GM19328 (cell line): ENCODE results near the gene OR6S1.
"Not testable (repeated sequence)": the region's sequence is repeated elsewhere in the genome, so short reads cannot be mapped to it uniquely, and the experiment has no call there.

Source experiments
- ATAC-seq: cut with Tn5 transposase; IDR thresholded peaks from one replicate; pipeline ENCODE4 v1.9.1; 2021; ENCODE audit warnings: mild to moderate bottlenecking, moderate library complexity; ENCODE audit not compliant: unreplicated experiment

The OR6S1 gene

DNA sequence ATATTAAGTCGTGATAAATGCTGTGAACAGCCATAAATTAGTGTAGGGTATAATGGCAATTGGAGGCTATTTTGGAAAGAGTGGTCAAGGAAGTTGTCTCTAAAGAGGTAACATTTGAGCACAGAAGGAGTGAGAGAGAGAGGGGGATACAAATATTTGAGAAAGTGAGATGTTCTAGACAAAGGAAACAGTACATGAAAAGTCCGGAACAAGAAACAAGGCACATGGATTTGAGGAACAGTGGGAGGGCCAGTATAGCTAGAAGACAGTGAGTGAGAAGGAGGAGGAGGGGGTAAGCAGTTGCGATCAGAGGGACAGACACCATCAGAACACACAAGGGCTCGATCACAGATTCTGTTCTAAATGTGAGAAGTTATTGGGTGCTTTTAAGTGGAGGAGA, 30.2 kb downstream of the OR6S1 start:
- no peak for ATAC-seq

DNA sequence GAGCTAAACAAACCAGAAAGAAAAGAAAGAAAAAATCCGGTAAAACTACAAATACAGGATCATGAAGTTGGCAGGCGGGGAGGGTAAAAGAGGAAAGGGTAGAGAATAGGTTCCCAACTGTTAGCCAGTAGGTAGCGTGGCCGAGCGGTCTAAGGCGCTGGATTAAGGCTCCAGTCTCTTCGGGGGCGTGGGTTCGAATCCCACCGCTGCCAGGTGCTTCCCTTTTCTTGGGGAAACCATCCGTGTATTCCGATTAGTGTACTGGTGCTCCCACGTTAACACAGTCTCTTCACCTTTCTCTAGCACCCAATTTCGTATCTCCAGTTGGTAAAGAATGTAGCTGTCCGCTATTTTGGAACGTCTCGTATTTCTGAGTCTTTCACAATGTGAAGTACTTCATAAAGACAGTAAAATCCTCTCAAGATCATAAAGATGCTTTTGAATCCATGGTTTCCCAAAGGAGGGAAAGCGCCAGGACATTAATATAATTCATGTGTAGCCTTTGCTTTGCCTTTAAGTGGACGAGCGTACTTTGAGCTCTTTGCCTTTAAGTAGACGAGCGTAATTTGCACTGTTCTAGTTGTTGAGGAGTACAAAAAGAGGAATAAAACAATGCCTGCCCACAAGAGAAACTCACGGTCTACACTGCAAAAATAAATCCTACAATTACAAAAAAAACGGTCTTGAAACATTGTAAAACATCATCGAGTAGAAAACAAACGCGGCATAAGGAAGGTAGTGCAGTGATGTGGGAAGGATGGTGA, 31.3 kb downstream of the OR6S1 start:
- ATAC-seq, result no peak

DNA sequence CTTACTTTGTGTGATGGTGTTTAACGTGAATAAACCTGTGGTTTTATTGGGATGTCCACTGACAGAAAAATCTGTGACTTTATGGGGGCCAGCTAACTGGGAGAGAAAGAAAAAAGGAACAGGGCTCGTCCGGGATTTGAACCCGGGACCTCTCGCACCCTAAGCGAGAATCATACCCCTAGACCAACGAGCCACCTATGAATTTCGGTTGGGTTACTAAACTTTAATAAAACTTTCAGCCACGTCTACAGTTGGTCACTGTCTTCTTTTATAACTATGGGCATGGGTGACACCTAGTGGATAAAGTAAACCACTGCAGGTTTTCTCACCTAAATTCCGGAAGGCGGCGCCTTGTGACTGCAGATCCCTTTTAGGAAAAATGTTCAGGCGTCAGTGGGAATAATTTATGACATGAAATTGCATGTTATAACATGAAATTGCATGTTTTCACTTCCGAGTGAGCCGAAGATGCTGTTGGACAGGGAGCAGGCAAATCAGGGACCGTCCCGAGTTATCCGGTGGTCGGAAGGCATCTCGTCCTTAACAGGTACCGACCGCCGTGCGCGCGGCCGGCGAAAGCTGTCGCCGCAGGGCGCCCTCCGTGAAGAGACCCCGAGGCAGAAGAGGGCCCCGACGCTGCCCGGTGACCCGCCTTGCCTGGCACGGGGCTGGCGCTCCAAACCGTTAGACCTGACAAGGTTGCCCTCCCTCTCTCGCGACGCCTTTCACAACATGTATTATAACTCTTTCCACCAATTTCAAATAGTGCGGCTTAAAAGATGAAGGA, 32.1 kb downstream of the OR6S1 start:
- ATAC-seq, result no peak

DNA sequence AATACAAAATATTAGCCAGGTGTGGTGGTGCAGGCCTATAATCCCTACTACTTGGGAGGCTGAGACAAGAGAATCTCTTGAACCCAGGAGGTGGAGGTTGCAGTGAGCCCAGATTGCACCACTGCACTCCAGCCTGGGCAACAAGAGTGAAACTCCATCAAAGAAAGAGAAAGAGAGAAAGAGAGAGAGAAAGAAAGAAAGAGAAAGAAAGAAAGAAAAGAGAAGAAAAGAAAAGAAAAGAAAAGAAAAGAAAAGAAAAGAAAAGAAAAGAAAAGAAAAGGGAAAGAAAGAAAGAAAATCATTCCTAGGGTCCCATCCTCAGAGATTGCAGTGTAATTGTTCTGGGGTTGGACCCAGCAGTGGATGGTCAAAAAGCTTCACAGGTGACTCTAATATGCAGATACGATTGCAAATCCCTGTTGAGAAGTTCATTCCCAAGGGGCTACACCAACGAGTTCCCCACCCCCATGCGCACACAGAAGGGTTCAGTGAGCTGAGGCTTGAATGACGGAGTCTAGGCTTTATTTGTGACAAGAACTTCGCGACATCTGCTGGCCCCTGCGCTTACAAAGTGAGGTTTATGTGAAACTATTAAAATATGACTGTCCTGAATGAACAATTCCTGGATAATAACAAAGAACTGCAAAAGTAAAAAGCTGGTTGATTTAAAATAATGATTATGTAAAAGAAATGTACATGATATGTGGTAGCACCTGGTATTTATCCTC, 32.9 kb downstream of the OR6S1 start:
- no peak for ATAC-seq

DNA sequence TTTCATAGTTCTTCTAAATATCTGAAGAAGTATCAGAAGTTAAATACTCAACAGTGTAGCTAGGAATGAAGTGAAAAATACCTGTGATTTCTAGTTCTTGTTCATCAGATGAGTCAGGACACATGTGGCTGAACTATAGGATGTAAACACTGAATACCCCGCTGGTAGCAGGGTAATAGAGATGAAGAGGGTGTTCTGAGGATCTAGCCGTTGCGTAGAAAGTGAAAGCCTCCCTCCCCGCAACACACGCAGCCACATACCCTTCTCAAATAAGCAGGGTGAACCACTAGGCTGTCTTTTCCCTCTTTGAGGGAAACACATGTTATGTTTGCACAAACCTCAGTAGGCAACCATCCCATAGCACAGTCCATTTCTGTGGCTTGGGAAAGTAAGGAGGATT, 33.9 kb downstream of the OR6S1 start:
- ATAC-seq, result no peak

DNA sequence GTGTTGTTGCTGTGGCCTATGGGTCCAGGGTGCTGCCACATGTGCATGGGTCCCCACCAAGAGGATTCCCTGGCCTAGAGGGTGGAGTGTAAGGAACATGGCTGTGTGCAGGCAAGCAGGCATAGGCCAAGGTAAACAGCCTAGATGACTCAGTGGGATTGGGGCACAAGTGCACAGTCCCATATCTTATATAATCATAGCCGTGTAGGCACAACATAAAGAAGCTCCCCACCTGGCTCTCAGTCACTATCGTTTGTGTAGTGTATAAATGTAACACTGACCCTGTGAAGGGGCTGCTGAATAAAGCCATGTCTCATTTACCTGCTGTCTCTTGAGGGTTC, 34.6 kb downstream of the OR6S1 start:
- no peak for ATAC-seq

DNA sequence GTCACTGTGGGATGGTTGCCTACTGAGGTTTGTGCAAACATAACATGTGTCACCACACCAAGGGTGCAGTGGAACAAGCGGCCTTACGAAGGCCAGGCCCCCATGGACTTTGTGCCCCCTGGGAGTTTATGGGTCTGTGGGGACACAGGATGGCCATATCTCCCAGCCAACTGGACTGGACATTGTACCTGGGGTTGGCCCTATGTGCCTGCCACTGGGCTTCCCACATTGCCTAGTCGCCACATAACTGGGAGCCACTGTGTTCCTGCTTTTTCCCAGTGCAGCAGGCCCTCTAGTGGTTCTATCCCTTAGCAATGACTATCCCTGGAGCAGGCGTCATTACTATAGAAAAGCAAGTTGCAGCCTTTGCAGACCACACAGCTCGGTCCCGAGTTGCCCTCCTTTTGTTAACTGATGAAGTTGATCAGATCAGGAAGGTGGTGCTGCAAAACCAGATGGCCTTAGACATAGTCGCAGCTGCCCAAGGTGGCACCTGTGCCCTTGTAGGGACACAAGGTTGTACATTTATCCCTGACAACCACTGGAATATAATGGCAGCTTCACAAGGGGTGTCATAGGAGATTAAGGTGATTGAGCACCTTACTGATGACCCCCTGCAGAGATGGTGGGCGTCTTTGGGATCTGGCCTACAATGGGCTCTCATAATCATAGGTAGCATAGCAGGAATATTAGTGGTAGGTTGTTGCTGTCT, 35.1 kb downstream of the OR6S1 start:
- no peak for ATAC-seq

DNA sequence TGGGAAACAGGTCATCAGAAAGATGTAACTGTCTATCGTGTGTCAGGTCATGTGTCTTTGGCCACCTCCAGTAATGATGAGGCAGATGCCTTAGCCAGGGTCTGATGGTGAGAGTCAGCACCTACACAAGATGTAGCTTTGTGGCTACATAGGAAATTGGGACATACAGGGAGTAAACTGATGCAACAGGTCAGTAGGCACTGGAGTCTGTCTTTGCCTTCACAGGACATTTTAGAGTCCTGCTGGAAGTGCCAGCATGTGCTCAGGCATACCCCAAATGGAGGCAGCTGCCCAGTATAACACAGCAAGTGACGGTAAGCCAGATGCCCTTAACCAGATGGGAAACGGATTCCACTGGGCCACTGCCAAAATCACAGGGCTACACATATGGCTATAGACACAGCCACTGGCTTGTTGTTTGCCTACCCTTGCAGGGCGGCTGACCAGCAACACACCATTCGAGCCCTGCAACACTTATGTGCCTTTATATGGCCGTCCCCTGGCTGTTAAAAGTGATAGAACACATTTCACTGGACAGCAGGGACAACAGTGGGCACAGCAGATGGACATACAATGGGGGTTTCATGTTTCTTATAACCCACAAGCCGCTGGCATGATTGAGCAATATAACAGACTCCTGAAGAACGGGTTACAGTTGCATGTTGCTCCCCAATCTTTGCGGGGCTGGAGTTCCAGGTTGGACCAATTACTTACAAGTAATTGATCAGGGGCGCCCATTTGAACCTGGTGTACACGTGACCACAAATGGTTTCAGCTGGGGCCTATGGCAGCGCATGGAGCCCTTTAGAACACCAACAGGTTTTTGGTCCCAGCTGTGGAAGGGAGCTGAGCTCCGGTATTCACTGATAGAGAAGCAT, 37.4 kb downstream of the OR6S1 start:
- no peak for ATAC-seq

DNA sequence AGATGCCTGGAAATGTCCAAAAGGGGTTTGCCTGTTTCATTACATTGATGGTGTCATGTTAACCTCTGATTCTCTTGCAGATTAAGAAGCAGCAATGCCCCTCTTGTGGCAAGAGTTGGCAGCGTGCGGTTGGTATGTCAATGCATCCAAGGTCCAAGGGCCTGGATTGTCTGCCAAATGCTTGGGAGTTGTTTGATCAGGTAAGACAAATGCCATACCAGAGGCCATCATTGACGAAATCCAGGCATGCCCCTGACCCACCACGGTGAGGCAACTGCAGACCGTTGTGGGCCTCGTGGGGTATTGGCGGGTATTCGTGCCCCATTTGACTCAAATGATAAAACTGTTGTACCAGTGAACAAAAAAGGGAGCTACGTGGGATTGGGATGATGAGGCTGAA, 38.9 kb downstream of the OR6S1 start:
- no peak for ATAC-seq

DNA sequence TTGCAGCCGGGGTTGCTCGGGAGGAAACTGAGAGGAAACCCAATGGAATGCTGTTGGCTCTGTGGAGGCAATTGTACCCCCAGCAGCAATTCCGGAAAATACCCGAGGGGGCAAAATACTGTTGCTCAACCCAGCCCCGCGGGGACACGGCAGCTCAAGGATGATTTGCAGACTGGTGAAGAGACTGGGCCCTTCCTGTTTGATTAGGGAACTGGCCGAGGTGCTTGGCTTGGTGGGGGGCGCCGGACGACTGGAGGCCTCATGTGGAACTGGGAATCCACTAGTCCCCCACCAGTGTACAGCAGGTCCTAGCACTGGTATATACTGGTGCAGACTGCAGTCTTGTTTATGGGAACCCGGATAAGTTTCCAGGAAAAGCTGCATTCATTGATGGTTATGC, 40.0 kb downstream of the OR6S1 start:
- ATAC-seq, result no peak

DNA sequence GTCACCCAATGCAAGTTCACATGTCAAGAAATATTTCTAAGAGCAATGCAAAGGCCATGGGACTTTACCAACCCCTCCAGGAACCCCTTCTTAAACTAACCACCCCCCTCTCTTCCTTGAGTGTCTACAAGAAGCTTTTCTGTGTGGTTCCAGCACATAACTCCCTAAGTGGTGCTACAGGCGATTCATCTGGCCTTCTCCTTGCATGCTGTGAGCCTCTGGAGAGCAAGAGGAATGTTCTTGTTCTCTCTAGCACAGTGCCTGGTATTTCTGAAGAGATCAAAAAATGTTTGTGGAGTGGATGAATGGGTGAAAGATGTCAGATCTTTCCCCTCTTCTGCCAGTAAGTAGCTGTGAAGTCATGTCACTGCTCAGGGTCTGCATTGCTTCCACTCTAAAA, 44.4 kb downstream of the OR6S1 start:
- no peak for ATAC-seq

DNA sequence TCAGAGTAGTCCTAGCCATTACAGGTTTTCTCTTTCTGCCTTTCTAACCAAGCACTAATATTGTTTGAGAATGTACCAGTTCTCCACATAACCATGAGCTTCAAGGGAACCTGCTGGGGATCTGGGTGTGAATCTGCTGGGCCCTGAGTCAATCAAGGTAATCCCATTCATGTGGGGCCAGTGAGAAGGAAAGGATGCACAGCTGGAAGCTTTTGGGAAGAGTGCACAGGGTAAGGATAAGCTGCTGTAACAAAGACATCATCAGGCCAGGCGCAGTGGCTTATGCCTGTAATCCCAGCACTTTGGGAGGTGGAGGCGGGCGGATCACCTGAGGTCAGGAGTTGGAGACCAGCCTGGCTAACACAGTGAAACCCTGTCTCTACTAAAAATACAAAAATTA, 45.8 kb downstream of the OR6S1 start:
- not testable (repeated sequence) for ATAC-seq

DNA sequence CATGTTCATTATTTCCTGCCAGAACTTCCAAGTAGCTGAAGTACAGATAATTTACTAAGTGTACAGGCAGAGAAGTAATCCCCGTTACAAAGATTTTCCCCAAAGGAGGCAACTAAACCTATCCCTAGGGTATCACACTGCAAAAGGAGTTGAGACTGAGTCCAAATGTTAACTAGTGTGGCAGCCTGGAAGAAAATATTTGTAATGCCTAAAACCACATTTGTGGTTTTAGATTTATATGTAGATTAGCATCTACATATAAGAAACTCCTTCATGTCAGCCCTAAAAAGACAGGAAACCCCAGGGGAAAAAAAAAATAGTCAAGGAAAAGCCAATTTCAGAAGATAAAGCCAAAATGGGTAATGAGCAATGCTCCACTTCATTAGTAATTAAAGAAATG, 48.9 kb downstream of the OR6S1 start:
- ATAC-seq, result no peak

DNA sequence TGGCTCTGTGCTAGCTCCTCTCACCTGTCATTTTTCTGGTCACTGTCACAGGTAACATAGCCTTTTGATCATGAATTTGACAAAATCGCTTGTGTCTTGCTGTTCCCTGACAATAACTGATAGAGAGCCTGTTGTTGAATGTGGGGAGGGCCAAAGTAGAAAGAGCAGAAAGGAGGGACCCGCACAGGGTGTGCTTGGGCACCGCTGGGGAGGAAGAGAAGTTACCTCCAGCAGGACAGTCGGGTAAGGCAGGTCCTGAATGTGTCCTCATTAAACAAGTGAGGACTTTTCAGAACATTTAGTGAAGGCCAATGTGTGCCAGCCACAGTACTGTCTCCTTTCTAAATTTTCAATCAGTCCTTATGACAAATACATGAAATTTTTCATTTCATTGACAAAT, 50.3 kb downstream of the OR6S1 start, which contains the start of gene RNASE12:
TSS of gene RNASE12 (minus strand) at position 142 of the 400 bp plus-strand sequence. CDS start 653 bp downstream, outside the sequence.
- ATAC-seq, result no peak
